ENCODE results near the gene SRSF7.
"Not testable (repeated sequence)": the region's sequence is repeated elsewhere in the genome, so short reads cannot be mapped to it uniquely, and the experiment has no call there.

The SRSF7 gene

DNA sequence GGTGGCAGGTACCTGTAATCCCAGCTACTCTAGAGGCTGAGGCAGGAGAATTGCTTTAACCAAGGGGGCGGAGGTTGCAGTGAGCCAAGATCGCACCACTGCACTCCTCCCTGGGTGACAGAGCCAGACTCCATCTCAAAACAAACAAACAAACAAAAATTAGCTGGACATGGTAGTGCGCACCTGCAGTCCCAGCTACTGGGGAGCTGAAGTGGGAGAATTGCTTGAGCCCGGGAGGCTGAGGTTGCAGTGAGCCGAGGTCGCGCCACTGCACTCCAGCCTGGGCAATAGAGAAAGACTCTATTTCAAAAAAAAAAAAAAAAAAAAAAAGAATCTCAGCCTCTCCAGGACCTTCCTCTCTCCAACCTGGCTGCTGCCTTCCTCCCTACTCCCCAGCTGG is 20.1 kb downstream of the SRSF7 start:
- DNase-seq, result no peak

DNA sequence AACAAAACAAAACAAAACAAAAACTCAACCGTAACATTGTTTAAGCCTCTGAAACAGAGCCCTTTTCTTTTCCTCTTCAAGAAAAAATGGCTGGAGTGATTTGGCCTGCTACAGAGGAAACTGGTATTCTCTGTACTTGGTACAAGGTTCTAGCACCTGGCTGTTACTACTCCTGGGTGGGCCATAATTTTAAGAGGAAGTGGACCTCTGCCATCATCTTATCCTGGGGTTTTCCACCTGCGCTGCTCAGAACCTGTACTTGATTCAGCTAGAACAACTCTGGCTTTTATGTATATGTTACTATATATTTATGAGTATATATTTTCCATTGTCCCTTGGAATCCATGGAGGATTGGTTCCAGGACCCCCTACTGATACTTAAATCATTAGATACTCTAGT is 22.5 kb downstream of the SRSF7 start:
- DNase-seq, result no peak

DNA sequence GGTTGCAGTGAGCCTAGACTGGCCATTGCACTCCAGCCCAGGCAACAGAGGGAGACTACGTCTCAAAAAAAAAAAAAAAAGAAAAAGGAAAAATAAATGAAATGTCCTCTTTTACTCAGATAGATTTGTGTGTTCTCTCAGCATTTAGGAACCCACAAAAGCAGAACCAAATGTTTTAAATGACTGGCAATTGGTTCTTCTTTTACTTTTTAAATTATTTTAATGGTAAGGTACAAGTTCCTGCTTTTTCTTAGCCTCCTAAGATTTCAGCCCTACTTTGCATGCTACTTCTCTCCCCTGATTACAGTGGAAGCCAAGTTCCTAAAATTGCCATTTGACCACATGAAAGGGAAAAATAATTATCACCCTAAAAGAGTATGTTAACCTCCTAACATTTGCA is 23.5 kb downstream of the SRSF7 start:
- no peak for DNase-seq

DNA sequence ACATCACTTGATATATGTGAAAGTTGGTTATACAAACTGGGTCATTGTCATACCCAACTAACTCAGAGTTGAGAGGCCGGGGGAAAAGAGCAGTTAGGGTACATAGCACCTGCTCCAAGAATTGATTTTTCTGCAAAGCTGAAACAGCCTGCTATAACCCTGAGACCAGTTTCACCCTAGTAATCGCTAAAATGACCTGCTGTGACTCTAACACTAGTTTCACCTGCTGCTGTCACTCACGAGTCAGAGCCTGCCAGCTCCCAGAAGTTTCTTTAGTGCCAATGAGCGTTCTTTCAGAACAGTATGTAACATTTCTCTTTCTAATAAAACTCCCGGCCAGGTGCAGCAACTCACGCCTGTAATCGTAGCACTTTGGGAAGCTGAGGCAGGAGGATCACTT is 28.0 kb downstream of the SRSF7 start:
- no peak for DNase-seq

DNA sequence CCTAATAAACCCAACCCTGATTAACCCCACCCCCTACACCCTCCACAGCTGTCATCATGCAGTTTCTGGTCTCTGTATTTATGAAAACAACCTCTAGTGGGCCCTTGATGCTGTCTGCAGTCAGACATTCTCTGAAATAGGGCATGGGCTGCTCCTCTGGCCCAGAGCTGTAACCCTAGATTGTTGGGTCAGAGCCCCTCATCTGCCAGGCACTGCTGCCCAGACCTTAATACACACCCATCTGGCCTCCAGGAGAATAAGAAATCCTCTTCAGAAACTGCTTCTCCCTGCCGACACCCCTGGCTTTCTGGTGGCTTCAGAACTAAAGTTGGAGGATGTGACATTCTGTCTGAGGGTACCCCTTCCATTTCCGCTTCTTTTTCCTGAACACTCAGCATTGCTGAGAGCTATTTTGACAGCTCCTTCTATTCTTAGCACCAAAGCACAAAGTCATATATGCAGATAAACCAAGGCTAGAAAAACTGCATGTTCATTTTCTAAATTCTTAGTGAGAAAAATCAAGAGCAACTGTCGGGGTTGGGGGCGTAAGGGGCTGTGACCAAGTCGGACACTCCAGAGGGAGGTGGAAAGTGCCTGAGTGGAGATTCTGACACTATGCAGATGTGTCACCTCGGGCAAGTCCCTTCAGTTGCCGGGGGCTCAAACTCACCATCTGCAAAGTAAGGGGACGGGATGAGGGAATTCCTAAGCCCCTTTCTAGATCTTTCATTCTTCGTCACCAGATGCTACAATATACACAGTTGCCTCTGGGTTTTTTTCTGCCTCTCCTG is 28.7 kb downstream of the SRSF7 start:
- no peak for DNase-seq

DNA sequence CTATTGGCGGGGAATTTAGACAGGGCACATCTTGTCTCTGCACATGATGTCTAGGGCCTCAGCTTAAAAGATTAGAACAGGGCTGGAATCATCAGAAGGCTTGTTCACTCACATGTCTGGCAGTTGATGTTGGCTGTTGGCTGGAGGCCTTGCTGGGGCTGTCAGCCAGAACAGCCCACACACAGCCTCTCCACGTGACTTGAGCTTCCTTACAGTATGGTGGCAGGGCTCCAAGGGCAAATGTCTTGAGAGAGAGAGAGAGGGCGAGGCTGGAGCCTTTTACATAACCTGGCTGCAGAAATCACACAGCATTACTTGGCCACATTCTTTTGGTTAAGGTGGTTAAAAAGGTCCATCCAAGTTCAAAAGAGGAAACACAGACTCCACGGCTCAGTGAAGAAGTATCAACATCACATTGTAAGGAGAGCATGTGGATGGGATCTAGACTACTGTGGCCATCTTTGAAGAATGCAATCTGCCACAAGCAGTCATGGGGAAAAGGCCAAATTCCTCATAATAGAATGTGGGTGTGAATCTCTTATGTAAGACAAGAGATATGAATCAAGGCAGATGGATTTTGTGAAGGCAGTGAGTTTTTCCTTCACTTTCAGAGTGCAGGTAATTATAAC is 30.4 kb downstream of the SRSF7 start:
- DNase-seq, result no peak

DNA sequence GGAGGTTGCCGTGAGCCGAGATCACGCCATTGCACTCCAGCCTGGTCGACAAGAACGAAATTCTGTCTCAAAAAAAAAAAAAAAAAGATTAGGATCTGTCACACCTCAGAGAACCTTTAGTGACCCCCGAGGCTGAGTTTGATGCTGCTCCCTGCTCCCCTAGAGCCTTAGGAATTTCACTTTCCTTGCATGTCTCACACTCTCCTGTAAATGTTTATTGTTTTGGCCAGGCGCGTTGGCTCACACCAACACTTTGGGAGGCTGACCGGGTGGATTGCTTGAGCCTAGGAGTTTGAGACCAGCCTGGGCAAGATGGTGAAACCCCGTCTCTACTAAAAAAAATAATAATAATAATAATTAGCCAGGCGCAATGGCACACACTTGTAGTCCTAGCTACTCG is 31.5 kb downstream of the SRSF7 start:
- no peak for DNase-seq

DNA sequence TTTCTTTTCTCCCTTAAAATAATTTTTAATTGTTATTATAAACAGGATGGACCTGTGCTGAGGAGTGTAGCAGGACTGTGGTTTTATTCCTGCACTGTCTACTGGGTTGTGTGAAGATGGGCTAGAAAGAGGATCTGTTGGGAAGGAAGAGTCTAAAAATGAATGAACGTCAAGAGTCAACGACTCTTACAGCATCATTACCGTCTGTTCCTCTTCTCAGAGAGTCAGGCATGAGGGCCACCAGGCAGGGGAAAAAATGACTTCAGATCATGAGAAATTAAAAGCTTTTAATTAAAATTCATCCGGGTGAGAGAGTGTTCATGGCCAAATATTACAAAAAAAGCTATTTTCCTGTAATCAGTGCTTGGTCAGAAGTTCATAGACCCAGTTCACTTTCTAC is 32.6 kb downstream of the SRSF7 start:
- no peak for DNase-seq

DNA sequence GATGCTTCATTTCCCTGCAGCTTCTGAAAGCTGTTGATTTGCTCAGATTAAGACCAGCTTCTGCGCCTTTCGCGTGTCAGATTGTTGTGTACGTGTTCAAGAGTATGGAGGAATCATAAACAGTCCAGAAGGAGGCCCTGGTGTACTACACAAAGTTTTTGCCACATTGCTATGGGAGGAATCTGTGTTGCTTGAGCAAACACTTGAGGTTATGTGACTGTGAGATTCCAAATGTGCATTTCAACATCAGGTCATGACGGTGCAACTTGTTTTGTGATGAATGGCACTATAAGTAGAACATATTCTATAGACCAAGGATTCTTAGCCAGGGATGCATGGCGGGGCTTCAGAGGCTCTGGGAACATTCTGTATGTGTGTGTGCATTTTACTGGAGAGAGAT is 35.0 kb downstream of the SRSF7 start:
- no peak for DNase-seq

DNA sequence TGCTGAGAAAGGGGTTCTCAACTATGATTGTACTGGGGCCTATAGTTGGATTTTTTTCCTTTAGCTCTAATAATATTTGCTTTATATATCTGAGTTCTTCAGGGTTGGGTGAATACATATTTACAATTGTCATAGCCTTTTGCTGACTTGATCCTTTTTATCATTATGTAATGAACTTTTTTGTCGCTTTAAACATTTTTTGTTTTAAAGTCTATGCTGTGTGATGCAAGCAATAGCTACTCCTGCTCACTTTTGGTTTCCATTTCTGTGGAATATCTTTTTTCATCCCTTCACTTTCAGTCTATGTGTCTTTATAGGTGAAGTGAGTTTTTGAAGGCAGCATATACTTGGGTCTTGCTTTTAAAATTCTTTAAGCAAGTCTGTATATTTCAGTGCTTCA is 36.2 kb downstream of the SRSF7 start:
- DNase-seq, result not testable (repeated sequence)

DNA sequence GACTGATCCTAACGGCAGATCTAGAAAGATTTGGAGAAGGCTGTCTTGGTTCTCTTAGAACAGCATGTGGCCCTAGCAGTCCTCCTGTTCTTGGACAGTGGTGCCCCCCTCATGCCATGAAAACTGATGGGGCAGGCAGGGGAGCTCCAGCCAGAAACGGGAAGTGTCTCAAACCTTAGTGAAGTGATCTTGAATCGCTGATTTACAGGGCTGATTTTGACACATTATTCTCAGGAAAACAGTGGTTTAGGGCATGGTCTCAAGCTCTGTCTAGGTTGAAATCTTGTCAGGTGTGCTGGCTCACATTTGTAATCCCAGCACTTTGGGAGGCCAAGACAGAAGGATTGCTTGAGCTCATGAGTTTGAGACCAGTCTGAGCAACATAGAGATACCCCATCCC is 37.8 kb downstream of the SRSF7 start:
- no peak for DNase-seq

DNA sequence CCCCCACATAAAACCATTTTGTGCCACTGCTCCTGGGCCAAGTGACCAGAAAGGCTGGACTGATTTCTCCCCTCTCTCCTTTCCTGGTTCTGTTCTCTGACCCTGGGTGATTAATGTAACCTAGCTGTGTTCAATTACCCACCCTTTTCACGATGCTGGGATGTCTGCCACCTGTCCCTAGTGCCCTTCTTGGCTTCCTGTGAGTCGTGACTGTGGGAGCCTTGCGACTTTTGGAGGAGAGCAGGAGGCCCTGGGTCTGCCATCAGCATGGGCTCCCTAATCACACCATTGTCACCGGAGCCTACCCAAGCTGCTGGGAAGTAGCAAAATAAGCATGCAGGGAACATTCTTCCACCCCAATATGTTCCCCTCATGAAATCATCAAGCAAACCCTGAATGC is 38.3 kb downstream of the SRSF7 start:
- no peak for DNase-seq

DNA sequence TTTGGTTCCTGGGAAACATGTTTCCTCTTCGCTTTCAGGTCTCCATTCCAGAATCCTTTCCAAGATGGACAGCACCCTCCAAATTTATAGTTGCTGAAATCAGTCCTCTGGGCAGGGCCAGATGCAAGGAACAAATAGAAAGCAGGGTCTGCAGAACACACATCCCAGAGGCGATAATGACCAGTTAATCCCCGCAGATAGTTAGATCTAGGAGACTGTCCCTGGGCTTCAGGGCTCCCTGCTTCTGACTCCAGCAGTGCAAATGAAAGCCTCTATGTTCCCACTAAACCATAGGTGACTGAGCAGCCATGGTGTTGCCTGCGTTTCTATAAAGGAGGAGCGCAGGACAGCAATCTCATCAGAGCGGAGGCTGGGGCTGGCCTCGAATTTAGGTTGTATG is 38.7 kb downstream of the SRSF7 start:
- no peak for DNase-seq

DNA sequence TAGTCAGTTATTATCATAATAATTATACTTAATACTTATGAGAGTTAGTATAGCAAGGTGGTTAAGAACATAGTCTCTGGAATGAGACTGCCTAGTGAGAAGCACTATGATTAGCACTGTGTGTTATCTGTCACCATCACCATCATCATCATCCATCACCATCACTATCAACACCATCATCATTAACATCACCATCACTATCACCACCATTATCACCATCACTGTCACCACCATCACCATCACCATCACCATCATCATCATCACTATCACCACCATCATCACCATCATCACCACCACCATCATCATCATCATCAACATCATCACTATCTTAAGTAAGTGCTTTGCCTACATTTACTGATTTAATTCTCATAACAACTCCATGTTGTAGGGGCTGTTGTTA is 39.6 kb downstream of the SRSF7 start:
- no peak for DNase-seq

DNA sequence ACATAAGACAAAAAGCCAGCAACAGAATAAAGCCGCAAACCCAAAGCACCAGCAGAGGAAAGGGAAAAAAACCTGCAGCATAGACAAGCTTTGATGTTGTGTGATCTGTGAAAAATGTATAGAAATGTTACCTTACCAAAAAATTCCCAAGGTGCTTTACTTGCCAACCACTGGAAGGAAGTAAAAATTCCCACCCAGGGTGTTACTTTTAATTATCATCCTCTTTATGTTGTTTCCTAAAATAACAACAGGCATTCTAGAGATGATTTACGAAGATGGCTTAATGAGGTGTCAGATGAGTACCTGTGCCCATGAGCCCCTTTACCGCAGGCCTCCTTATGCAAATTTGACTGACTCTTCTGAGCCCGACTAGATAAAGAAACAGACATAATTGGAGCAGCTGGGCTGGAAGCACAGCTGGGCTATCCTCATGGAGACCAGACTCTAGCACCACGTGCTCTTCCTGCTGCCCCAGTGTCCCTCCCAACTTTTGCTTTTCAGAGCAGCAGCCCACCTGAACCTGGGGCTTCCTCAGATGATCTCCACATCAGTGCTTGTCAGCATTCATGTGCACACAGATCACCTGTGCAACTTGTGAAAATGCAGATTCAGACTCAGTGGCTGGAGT is 41.5 kb downstream of the SRSF7 start:
- no peak for DNase-seq

DNA sequence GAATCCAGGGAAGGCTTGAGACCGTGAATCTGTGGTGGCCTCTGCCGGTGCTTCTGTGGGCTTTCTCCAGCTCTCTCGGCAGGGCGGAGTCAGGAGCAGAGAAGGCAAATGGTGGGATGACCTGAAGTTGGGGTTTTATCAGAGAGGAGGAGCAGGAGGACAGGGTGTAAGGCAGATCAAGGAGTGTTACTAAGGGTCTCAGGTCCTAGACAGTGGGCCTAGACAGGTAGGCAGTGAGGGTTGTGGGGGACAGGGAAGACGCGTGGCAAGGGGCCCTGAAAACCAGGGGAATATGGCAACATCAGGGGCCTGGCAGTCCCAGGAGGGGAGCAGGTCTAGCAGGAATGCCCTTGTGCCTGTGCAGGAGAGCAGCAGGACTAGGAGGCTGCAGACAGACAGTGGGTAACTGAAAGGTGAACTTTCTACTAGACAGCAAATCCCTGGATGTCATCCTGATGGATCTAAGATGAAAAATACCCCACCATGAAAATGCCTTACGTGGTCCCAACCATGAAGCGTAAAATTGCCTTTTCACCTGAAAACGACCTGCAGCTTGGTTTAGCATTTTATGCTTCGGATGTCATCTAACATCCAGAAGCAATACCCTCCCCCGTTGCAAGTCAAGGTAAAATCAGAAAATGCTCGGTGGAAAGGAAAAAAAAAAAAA is 42.1 kb downstream of the SRSF7 start:
- no peak for DNase-seq

DNA sequence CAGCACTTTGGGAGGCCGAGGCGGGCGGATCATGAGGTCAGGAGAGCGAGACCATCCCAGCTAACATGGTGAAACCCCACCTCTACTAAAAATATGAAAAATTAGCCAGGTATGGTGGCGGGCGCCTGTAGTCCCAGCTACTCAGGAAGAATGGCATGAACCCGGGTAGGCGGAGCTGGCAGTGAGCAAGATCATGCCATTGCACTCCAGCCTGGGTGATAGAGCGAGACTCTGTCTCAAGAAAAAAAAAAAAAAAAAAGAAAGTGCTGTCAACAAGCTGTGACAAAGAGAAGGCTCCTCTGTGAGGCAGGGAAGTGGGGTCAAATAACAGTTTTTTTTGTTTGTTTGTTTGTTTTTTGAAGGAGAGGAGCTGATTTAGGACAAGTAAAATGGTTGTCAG is 42.7 kb downstream of the SRSF7 start:
- DNase-seq, result not testable (repeated sequence)

DNA sequence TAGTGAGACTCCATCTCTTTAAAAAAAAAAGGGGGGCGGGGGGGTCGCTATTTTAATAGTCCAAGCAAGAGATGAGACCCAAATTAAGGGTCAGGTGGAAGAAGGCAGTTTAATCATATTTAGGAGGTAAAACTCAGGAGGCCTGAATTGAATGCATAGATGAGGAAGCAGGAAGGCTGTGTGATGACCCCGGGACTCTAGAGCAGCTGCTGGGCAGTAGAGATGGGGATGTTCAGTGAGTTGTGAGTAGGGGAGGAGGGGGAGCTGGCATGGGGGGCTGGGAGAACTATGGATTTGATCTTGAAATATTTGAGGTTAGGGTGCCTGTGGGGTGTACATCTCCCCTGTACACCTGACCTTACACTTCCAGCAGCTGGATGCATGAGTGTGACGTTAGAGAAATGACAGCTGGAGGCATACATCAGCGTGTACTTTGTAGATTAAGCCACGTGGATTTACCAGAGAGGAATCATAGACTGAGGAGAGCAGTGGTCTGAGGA is 44.3 kb downstream of the SRSF7 start:
- DNase-seq, result no peak

DNA sequence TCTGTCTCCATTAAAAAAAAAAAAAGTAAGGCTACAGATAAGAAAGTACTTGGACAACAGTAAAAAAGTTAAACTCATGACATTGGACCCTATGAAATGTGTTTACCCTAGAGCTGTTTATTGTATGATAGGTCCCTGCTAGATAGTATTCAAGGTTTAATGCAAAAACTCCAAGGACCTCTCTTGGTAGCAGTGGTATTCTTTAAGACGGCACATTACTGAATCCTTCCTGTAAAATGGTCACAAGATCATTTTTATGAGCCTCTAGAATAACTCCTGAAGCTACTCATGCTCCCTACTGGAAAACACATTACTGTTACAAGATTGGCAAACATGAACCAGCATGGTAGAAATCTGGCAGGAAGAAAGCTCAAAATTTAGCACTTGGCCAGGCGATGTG is 46.5 kb downstream of the SRSF7 start:
- no peak for DNase-seq

DNA sequence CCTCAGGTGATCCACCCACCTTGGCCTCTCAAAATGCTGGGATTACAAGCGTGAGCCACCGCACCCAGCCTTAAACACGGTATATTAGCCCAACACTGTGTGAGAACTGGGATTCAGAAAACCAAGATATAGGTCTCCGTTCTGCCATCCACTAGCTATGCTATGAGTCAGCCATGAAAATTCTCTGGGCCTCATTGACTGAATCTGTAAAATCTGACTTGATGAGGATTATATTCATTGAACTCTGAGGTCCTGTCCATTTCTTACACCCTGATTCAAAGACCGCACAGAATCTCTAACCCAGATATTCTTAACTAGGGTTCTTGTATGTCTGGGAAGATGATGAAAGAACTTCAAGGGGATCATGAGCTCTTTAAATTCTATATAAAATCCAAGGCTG is 47.8 kb downstream of the SRSF7 start:
- not testable (repeated sequence) for DNase-seq

DNA sequence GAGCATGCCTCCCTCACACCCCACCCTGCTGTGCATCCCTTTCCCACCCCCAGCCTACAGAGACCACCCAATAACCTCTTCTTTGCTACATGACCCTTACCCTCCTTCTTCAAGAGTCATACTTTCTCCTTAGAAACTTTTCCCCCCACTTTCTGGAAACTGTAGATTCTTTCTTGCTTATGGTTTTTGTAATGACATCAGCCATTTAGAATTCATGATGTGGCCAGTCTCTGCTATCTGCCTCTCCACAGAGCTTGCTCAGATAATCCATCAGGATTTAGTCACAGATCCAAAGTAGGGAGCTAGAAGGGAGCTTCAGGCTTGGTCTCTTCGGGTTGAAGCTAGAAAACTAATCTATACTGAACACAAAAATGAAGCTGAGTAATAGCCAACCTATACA is 48.7 kb downstream of the SRSF7 start:
- no peak for DNase-seq

DNA sequence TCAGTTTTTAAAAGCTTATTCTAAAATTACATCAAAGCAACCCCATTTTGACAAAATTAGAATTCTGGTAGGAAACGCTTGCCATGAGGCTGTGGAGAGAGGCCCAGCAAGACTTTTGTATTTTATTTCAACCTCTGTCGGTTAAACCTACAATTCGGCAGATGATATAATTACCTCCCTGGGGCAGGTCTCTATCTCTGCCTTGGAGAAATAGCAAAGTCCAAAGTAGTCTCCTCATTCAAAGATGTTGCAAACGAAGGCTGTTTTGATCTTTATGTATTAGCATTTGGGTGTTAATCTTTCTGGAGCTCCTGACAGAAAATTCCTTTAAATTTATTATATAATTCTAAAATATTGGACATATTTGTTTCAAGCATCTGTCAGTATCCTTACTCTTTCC is 49.6 kb downstream of the SRSF7 start:
- no peak for DNase-seq

DNA sequence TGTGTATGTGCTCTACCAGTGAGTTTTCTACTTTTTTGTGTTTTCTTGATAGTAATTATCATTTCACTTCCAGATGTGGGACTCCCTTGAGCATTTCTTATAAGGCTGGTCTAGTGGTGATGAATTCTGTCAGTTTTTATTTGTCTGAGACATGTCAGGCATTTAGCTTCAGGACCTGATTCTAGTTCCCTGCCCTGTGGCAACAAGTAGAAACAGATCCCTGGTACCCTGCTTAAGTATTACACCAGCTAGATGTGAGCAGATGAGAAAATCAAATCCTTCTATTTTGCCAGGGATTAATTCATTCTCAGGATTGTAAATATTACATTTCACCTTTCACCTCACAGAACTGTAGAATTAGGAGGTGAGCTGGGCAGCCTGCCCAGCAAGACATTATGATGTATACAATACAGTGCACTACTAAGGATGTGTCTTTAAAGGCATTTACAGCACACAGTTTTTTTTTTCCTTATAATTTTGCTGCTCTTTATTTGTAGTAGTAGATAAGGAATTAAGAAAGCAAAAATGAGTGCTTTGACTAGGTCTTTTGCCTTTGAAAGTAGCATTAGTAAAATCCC is 50.2 kb downstream of the SRSF7 start:
- DNase-seq, result no peak

All from CD4-positive, alpha-beta T cell treated with Interleukin-15 for 1 hour (primary cell).